HCT116 (cell line): Measurements from ENCODE around the gene PRICKLE2. TPM values are rescaled to one million over a fixed set of nuclear protein-coding genes. Genes with fewer than 3 reads are reported as not detected.

Experiments
- ATAC-seq: fragments of 200-7000 bp; cut with Tn5 transposase; 2 replicates; pipeline ENCODE4 v1.9.1; 2020; ENCODE audit warnings: mild to moderate bottlenecking, moderate library complexity
- BruUV-seq: library from RNA; stranded (reverse); fragments of 400-500 nt; replicated peaks from 2 replicates; lab custom pipeline; 2021; lab: Mats Ljungman, UMichigan
- CTCF ChIA-PET: fragments of 300-600 bp; sonication (Branson Sonifier 250); formaldehyde crosslinking; loops from one replicate; lab custom pipeline; 2021; ENCODE audit warnings: antibody characterized with exemption; lab: Charles Lee
- POLR2A ChIA-PET: fragments of 300-600, 350-600 bp; sonication (Branson Sonifier 250); formaldehyde crosslinking; loops from one replicate; lab custom pipeline; 2021; ENCODE audit warnings: antibody characterized with exemption; lab: Charles Lee
- RAD21 ChIA-PET, 2 experiments: fragments of 300-600 bp; sonication (Branson Sonifier 250); formaldehyde crosslinking; loops; one replicate each; lab custom pipeline; 2023; ENCODE audit warnings: low total read pairs in 2 of 2; ENCODE audit not compliant: uncharacterized antibody in 2 of 2, unreplicated experiment in 2 of 2, low non-redundant PET in 1 of 2; lab: Charles Lee
- DNase-seq: peaks from one replicate; pipeline ENCODE4 v3.0.0-alpha.2; 2010; ENCODE audit warnings: low read depth, low spot score
- H2AFZ ChIP-seq: fragments of 200-600 bp; shearing (Covaris generic), sonication (generic); 2 replicates; pipeline ENCODE4 v1.6.1; 2017; ENCODE audit warnings: low read depth, mixed run types, mixed read lengths, antibody characterized with exemption, low read length; ENCODE audit not compliant: poor library complexity, severe bottlenecking
- H3K27ac ChIP-seq: 2 replicates; pipeline ENCODE4 v1.5.1; 2012; ENCODE audit warnings: low read depth, low read length
- H3K27me3 ChIP-seq: fragments of 200-600 bp; sonication (generic); 2 replicates; pipeline ENCODE4 v1.6.1; 2016; ENCODE audit warnings: mixed run types, low read length, mixed read lengths; ENCODE audit not compliant: insufficient read depth
- H3K36me3 ChIP-seq, 2 experiments: fragments of 200-500 bp in 1 of 2; fragments of 200-600 bp in 1 of 2; sonication (Bioruptor generic) in 1 of 2; sonication (generic) in 1 of 2; 2 replicates each; pipeline versions ENCODE4 v1.5.1 to v1.6.1; 2014 to 2016; ENCODE audit warnings: low read length in 2 of 2, inconsistent platforms in 1 of 2, mixed read lengths in 1 of 2, mixed run types in 1 of 2; ENCODE audit not compliant: insufficient read depth in 2 of 2, control insufficient read depth in 1 of 2
- H3K4me1 ChIP-seq, 2 experiments: fragments of 200-600 bp in 1 of 2; sonication (generic) in 1 of 2; 2 replicates each; pipeline versions ENCODE4 v1.5.1 to v1.6.1; 2012 to 2017; ENCODE audit warnings: low read length in 2 of 2, inconsistent platforms in 1 of 2, mild to moderate bottlenecking in 1 of 2, mixed read lengths in 1 of 2, mixed run types in 1 of 2, moderate library complexity in 1 of 2; ENCODE audit not compliant: insufficient read depth in 2 of 2, control insufficient read depth in 1 of 2
- H3K4me2 ChIP-seq: fragments of 200-600 bp; sonication (generic); 2 replicates; pipeline ENCODE4 v1.6.1; 2017; ENCODE audit warnings: mixed run types, low read length, mixed read lengths
- H3K4me3 ChIP-seq, 2 experiments: fragments of 200-600 bp in 1 of 2; sonication (generic) in 1 of 2; replicated peaks in 1 of 2; 2 replicates each; pipeline ENCODE4 v1.5.1; 2011 to 2016; ENCODE audit warnings: low read length in 2 of 2, control low read depth in 1 of 2, low read depth in 1 of 2, mild to moderate bottlenecking in 1 of 2, mixed read lengths in 1 of 2, mixed run types in 1 of 2
- H3K79me2 ChIP-seq: fragments of 200-600 bp; sonication (generic); 2 replicates; pipeline ENCODE4 v1.6.1; 2017; ENCODE audit warnings: mild to moderate bottlenecking, mixed run types, low read length, moderate library complexity, mixed read lengths; ENCODE audit not compliant: insufficient read depth
- H3K9ac ChIP-seq: fragments of 200-600 bp; sonication (generic); 2 replicates; pipeline ENCODE4 v1.6.1; 2016; ENCODE audit warnings: low read length, mixed read lengths
- H3K9me2 ChIP-seq: fragments of 200-600 bp; sonication (generic), shearing (Covaris generic); 2 replicates; pipeline ENCODE4 v1.6.1; 2017; ENCODE audit warnings: mixed run types, mild to moderate bottlenecking, moderate library complexity; ENCODE audit not compliant: insufficient read depth
- H3K9me3 ChIP-seq, 2 experiments: fragments of 200-500 bp in 1 of 2; fragments of 200-600 bp in 1 of 2; sonication (Bioruptor generic) in 1 of 2; sonication (generic) in 1 of 2; 2 replicates each; pipeline ENCODE4 v1.6.1; 2014 to 2017; ENCODE audit warnings: low read length in 2 of 2, mixed read lengths in 2 of 2, inconsistent platforms in 1 of 2, low read depth in 1 of 2, mild to moderate bottlenecking in 1 of 2, mixed run types in 1 of 2, moderate library complexity in 1 of 2; ENCODE audit not compliant: control insufficient read depth in 1 of 2, insufficient read depth in 1 of 2
- H4K20me1 ChIP-seq: fragments of 200-600 bp; sonication (generic), shearing (Covaris generic); 2 replicates; pipeline ENCODE4 v1.6.1; 2017; ENCODE audit warnings: mixed run types, mild to moderate bottlenecking, moderate library complexity; ENCODE audit not compliant: insufficient read depth
- ATF3 ChIP-seq: IDR thresholded peaks from 2 replicates; pipeline ENCODE4 v1.6.1; 2012
- CBX3 ChIP-seq: IDR thresholded peaks from 2 replicates; pipeline ENCODE4 v1.6.1; 2012; ENCODE audit warnings: low read depth
- CEBPB ChIP-seq: IDR thresholded peaks from 2 replicates; pipeline ENCODE4 v1.6.1; 2012; ENCODE audit warnings: low read depth
- EGR1 ChIP-seq: IDR thresholded peaks from 2 replicates; pipeline ENCODE4 v1.6.1; 2012; ENCODE audit warnings: low read depth
- EZH2 ChIP-seq: fragments of 200-600 bp; sonication (generic); IDR thresholded peaks from 2 replicates; pipeline ENCODE4 v1.6.1; 2017; ENCODE audit warnings: antibody characterized with exemption, mixed run types
- FOSL1 ChIP-seq: IDR thresholded peaks from 2 replicates; pipeline ENCODE4 v1.6.1; 2012; ENCODE audit warnings: low read depth
- JUND ChIP-seq: IDR thresholded peaks from 2 replicates; pipeline ENCODE4 v1.6.1; 2012
- MAX ChIP-seq: IDR thresholded peaks from 2 replicates; pipeline ENCODE4 v1.6.1; 2012
- POLR2A ChIP-seq: IDR thresholded peaks from 2 replicates; pipeline ENCODE4 v1.7.0; 2011; ENCODE audit warnings: borderline replicate concordance; ENCODE audit not compliant: insufficient read depth, insufficient read length; ENCODE audit errors: extremely low read depth
- POLR2AphosphoS5 ChIP-seq: IDR thresholded peaks from 2 replicates; pipeline ENCODE4 v1.6.1; 2011; ENCODE audit warnings: mild to moderate bottlenecking, low read depth, low read length, moderate library complexity
- REST ChIP-seq: IDR thresholded peaks from 2 replicates; pipeline ENCODE4 v1.6.1; 2012; ENCODE audit warnings: low read depth
- SIN3A ChIP-seq: IDR thresholded peaks from 2 replicates; pipeline ENCODE4 v1.6.1; 2012; ENCODE audit warnings: low read depth
- TCF7L2 ChIP-seq: IDR thresholded peaks from 2 replicates; pipeline ENCODE4 v1.7.0; 2011; ENCODE audit warnings: borderline replicate concordance, inconsistent platforms; ENCODE audit not compliant: insufficient read depth, insufficient read length; ENCODE audit errors: extremely low read depth
- ZFX ChIP-seq: fragments of 450-650 bp; IDR thresholded peaks from 2 replicates; pipeline ENCODE4 v1.6.1; 2017
- ZNF274 ChIP-seq: fragments of 200-500 bp; sonication (Bioruptor generic); IDR thresholded peaks from 2 replicates; pipeline ENCODE4 v1.6.1; 2014; ENCODE audit warnings: mild to moderate bottlenecking, low read depth, low read length, inconsistent platforms
- intact Hi-C: fragments of 100-400 bp; cut with micrococcal nuclease; formaldehyde crosslinking; loops from 2 replicates; pipeline ENCODE4 v1.10.0; 2022
- total RNA-seq: library from RNA; stranded (reverse); gene quantifications from one replicate; pipeline ENCODE4 v1.2.1, GENCODE V29; 2021; ENCODE audit not compliant: unreplicated experiment
- TF ChIP-seq, protein P1 (sequence below): IDR thresholded peaks from 2 replicates; pipeline ENCODE4 v1.6.1; 2011; ENCODE audit warnings: mild to moderate bottlenecking, low read length, moderate library complexity; ENCODE audit not compliant: insufficient replicate concordance; ENCODE audit errors: extremely low read depth

PRICKLE2 gene
- total RNA-seq, 1 experiment from 2014 or later: 0.05 TPM

DNA sequence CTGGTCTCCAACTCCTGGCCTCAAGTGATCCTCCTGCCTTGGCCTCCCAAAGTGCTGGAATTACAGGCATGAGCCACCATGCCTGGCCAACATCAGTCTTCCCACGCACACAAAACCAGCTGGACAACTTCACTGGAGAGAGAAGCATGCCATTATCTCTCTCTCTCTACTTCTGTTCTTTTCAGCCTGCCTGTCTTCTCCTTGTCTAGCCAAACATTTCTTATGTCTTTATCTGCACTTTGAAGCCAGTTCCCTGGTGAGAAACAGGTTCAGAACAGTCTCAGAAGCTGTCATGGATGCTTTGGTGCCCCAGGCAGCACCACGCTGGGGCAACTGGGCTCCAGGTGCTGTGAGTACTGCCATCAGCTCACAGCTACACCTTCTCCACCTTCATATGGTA, 79.8 kb downstream of the PRICKLE2 start:
- TF ChIP-seq JUND (no peak), CBX3 (no peak), EGR1 (no peak), ATF3 (no peak), FOSL1 (no peak), POLR2A (no peak), TCF7L2 (no peak), EZH2 (no peak)
- BruUV-seq: no TSS peak

GRCh38 chr3:64144241-64144900, 80.9 kb downstream of the PRICKLE2 start:
- H3K27ac ChIP-seq: no peak overlapping the region
- CTCF ChIA-PET: no interaction called here

More for the DNA sequence above, 79.8 kb downstream of the PRICKLE2 start:
- CTCF ChIA-PET: no interaction called here
- Histone ChIP-seq H3K27ac (no peak overlapping the region), H3K9me2 (no peaks in the 10 kb centered on the region), H3K9ac (no peak overlapping the region), H3K4me2 (no peak overlapping the region), H3K4me3 (no peak overlapping the region), H3K27me3 (peaks cover 12% of the 10 kb centered on the region; the same call in 1 of the 2 replicates), H3K9me3 (no peaks in the 10 kb centered on the region), H3K36me3 (no peaks in the 10 kb centered on the region), H4K20me1 (no peaks in the 10 kb centered on the region), H2AFZ (no peak overlapping the region), H3K4me1 (no peaks in the 10 kb centered on the region), H3K79me2 (no peaks in the 10 kb centered on the region)
- RAD21 ChIA-PET: no interaction called here
- intact Hi-C loops: no loop called here
- POLR2A ChIA-PET: no interaction called here
- ATAC-seq (no peak), DNase-seq (no peak)

More at GRCh38 chr3:64144241-64144900, 80.9 kb downstream of the PRICKLE2 start:
- ChIA-PET POLR2A (no interaction called here), RAD21 (no interaction called here)
- no peak overlapping the region for H3K4me2 ChIP-seq
- no peaks in the 10 kb centered on the region for H3K36me3 ChIP-seq
- no TSS peak for BruUV-seq
- no peak for ATAC-seq
- H3K4me3 ChIP-seq: no peak overlapping the region
- H3K27me3 ChIP-seq: peaks cover 11% of the 10 kb centered on the region; the same call in 1 of the 2 replicates
- no peak for DNase-seq
- intact Hi-C loops: no loop called here
- no peaks in the 10 kb centered on the region for H4K20me1 ChIP-seq
- H3K9me3 ChIP-seq: no peaks in the 10 kb centered on the region
- H2AFZ ChIP-seq: no peak overlapping the region
- no peaks in the 10 kb centered on the region for H3K79me2 ChIP-seq
- H3K9ac ChIP-seq: no peak overlapping the region
- H3K4me1 ChIP-seq: no peaks in the 10 kb centered on the region
- H3K9me2 ChIP-seq: no peaks in the 10 kb centered on the region
- TF ChIP-seq ZNF274 (no peak), SIN3A (no peak), CEBPB (no peak), POLR2AphosphoS5 (no peak), MAX (no peak), CBX3 (no peak), ZFX (no peak), REST (no peak)
- TF ChIP-seq, protein P1, sequence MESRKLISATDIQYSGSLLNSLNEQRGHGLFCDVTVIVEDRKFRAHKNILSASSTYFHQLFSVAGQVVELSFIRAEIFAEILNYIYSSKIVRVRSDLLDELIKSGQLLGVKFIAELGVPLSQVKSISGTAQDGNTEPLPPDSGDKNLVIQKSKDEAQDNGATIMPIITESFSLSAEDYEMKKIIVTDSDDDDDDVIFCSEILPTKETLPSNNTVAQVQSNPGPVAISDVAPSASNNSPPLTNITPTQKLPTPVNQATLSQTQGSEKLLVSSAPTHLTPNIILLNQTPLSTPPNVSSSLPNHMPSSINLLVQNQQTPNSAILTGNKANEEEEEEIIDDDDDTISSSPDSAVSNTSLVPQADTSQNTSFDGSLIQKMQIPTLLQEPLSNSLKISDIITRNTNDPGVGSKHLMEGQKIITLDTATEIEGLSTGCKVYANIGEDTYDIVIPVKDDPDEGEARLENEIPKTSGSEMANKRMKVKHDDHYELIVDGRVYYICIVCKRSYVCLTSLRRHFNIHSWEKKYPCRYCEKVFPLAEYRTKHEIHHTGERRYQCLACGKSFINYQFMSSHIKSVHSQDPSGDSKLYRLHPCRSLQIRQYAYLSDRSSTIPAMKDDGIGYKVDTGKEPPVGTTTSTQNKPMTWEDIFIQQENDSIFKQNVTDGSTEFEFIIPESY: no peak
- TF ChIP-seq, all 23 proteins: peak for 0
